HG03432 (cell line): Measurements from ENCODE around the gene FRY.

ENCODE experiments used
- ATAC-seq: cut with Tn5 transposase; IDR thresholded peaks from one replicate; pipeline ENCODE4 v1.9.1; 2021; ENCODE audit warnings: mild to moderate bottlenecking, moderate library complexity; ENCODE audit not compliant: unreplicated experiment

The FRY gene

GRCh38 chr13:32210101-32210500 lies 178.5 kb downstream of the FRY start:
- ATAC-seq: no peak

- no peak for ATAC-seq
These were observed 180.2 kb downstream of the FRY start for GRCh38 chr13:32211813-32212212.

GRCh38 chr13:32212421-32212820 lies 180.8 kb downstream of the FRY start:
- no peak for ATAC-seq

- no peak for ATAC-seq
These were observed 182.1 kb downstream of the FRY start for GRCh38 chr13:32213626-32214025.

GRCh38 chr13:32214071-32214470 lies 182.5 kb downstream of the FRY start:
- ATAC-seq: no peak

- ATAC-seq: no peak
These were observed 184.7 kb downstream of the FRY start for GRCh38 chr13:32216281-32216680.

GRCh38 chr13:32222046-32222676 lies 190.6 kb downstream of the FRY start:
- ATAC-seq: no peak

GRCh38 chr13:32224916-32225315 lies 193.3 kb downstream of the FRY start:
- no peak for ATAC-seq

- no peak for ATAC-seq
These were observed 193.9 kb downstream of the FRY start for GRCh38 chr13:32225481-32225931.

- ATAC-seq: no peak
These were observed 196.9 kb downstream of the FRY start for GRCh38 chr13:32228330-32229041.

GRCh38 chr13:32229443-32229842 lies 197.9 kb downstream of the FRY start:
- ATAC-seq: no peak

GRCh38 chr13:32232263-32232662 lies 200.7 kb downstream of the FRY start:
- no peak for ATAC-seq

- no peak for ATAC-seq
These were observed 201.5 kb downstream of the FRY start for GRCh38 chr13:32233062-32233461.

- ATAC-seq: no peak
These were observed 203.3 kb downstream of the FRY start for GRCh38 chr13:32234914-32235313.

GRCh38 chr13:32237681-32238080 lies 206.1 kb downstream of the FRY start:
- no peak for ATAC-seq

GRCh38 chr13:32243695-32244094 lies 212.1 kb downstream of the FRY start:
- ATAC-seq: no peak

- ATAC-seq: no peak
These were observed 214.0 kb downstream of the FRY start for GRCh38 chr13:32245555-32245954.

- ATAC-seq: peak; percentile 75
These were observed 214.9 kb downstream of the FRY start for GRCh38 chr13:32246468-32246867.

- peak; percentile 42 for ATAC-seq
These were observed 216.3 kb downstream of the FRY start for GRCh38 chr13:32247887-32248286.

- peak; percentile 70 for ATAC-seq
These were observed 217.2 kb downstream of the FRY start for GRCh38 chr13:32248801-32249200.

GRCh38 chr13:32252812-32253438 lies 221.4 kb downstream of the FRY start:
- ATAC-seq: no peak

- no peak for ATAC-seq
These were observed 222.4 kb downstream of the FRY start for GRCh38 chr13:32253911-32254399.
